HG03565 (cell line): ENCODE data around the gene IQCB1.
A peak's percentile ranks its signal among the peaks of the same experiment; 100 is the strongest.
"Not testable (repeated sequence)": the region's sequence is repeated elsewhere in the genome, so short reads cannot be mapped to it uniquely, and the experiment has no call there.

Experiments
- ATAC-seq: cut with Tn5 transposase; IDR thresholded peaks from one replicate; pipeline ENCODE4 v1.9.1; 2021; ENCODE audit warnings: mild to moderate bottlenecking, moderate library complexity; ENCODE audit not compliant: unreplicated experiment

IQCB1 gene

GRCh38 chr3:121809249-121809648 lies 25.6 kb downstream of the IQCB1 start:
- ATAC-seq, result peak; percentile 99

GRCh38 chr3:121803771-121804320 lies 31.0 kb downstream of the IQCB1 start:
- no peak for ATAC-seq

GRCh38 chr3:121800906-121801305 lies 34.0 kb downstream of the IQCB1 start:
- ATAC-seq, result no peak

- no peak for ATAC-seq
Observed at GRCh38 chr3:121796970-121797369, 37.9 kb downstream of the IQCB1 start.

- ATAC-seq, result no peak
Observed at GRCh38 chr3:121794264-121794983, 40.4 kb downstream of the IQCB1 start.

- ATAC-seq, result no peak
Observed at GRCh38 chr3:121793078-121793477, 41.8 kb downstream of the IQCB1 start.

- ATAC-seq, result no peak
Observed at GRCh38 chr3:121786485-121786884, 48.4 kb downstream of the IQCB1 start.

- not testable (repeated sequence) for ATAC-seq
Observed at GRCh38 chr3:121782784-121783183, 52.1 kb downstream of the IQCB1 start.

GRCh38 chr3:121781611-121782010 lies 53.2 kb downstream of the IQCB1 start:
- ATAC-seq, result no peak

- ATAC-seq, result not testable (repeated sequence)
Observed at GRCh38 chr3:121775095-121775494, 59.8 kb downstream of the IQCB1 start.

- ATAC-seq, result no peak
Observed at GRCh38 chr3:121769246-121769645, 65.6 kb downstream of the IQCB1 start.

GRCh38 chr3:121768452-121768851 lies 66.4 kb downstream of the IQCB1 start:
- ATAC-seq, result no peak

GRCh38 chr3:121759541-121760202 lies 75.2 kb downstream of the IQCB1 start:
- no peak for ATAC-seq

- no peak for ATAC-seq
Observed at GRCh38 chr3:121758727-121759450, 76.0 kb downstream of the IQCB1 start.

- ATAC-seq, result no peak
Observed at GRCh38 chr3:121757812-121758545, 76.9 kb downstream of the IQCB1 start.

- ATAC-seq, result no peak
Observed at GRCh38 chr3:121757087-121757811, 77.6 kb downstream of the IQCB1 start.

- no peak for ATAC-seq
Observed at GRCh38 chr3:121752772-121753171, 82.1 kb downstream of the IQCB1 start.

- no peak for ATAC-seq
Observed at GRCh38 chr3:121752261-121752660, 82.6 kb downstream of the IQCB1 start.

- ATAC-seq, result no peak
Observed at GRCh38 chr3:121750087-121750415, 84.8 kb downstream of the IQCB1 start.
